Pancreas (tissue), 10 donors: ENCODE measurements around the gene ITPRID2. TPM values are rescaled to one million over a fixed set of nuclear protein-coding genes. Genes with fewer than 3 reads are reported as not detected.

Experiments
- ATAC-seq, 4 donors: fragments of 200-7000 bp; cut with Tn5 transposase; one replicate each; pipeline versions ENCODE4 v1.8.0 to v1.9.1; 2020; ENCODE audit warnings: mild to moderate bottlenecking in 4 of 4, moderate library complexity in 4 of 4
- DNase-seq, 6 donors: peaks; one replicate each; pipeline ENCODE4 v3.0.0-alpha.2; 2020
- FAIRE-seq: peaks from 2 replicates; lab custom pipeline; 2012; peaks lifted over from hg19 to GRCh38; lab: Jason Lieb, UNC
- H3K27ac ChIP-seq, 4 donors: fragments of 200-600 bp; sonication (generic); 1 replicate in 3 of 4; 2 replicates in 1 of 4; pipeline versions ENCODE4 v1.5.0 to v1.8.0; 2020
- H3K27me3 ChIP-seq, 4 donors: fragments of 200-600 bp; one replicate each; pipeline ENCODE4 v1.8.0; 2021
- H3K36me3 ChIP-seq, 3 donors: fragments of 200-600 bp; sonication (generic) in 1 of 3; one replicate each; pipeline versions ENCODE4 v1.5.0 to v1.8.0; 2020 to 2021
- H3K4me1 ChIP-seq, 3 donors: fragments of 200-600 bp; one replicate each; pipeline ENCODE4 v1.8.0; 2021
- H3K4me3 ChIP-seq, 4 donors: fragments of 200-600 bp; sonication (generic) in 2 of 4; one replicate each; pipeline versions ENCODE4 v1.5.0 to v1.8.0; 2020 to 2021
- H3K9me3 ChIP-seq, 4 donors: fragments of 200-600 bp; one replicate each; pipeline ENCODE4 v1.8.0; 2021
- CTCF ChIP-seq, 4 donors: fragments of 200-600 bp; sonication (generic) in 3 of 4; IDR thresholded peaks; one replicate each; pipeline versions ENCODE4 v1.5.0 to v1.8.0; 2021; ENCODE audit warnings: antibody characterized with exemption in 4 of 4
- WGBS, 2 donors: extraction: QIAGEN DNeasy Blood & Tissue Kit; methylation state at CpG; one replicate each; pipeline ENCODE4 v1.1.7; 2013; 5-methylcytosine and 5-hydroxymethylcytosine counted together
- intact Hi-C, 3 donors: fragments of 100-400 bp; cut with DNase I; formaldehyde crosslinking; loops; one replicate each; pipeline versions ENCODE4 v1.11.1 to v1.14.2; 2022
- polyA plus RNA-seq, 2 donors: library from polyadenylated mRNA; stranded (reverse); fragments of 200-250 nt; gene quantifications; one replicate each; pipeline ENCODE4 v1.2.3, GENCODE V29; 2013
- total RNA-seq, 6 donors: library from RNA; stranded (reverse); fragmentation: NEBNext Ultra II Directional in 4 of 6; extraction: Animal tissue kit (Norgen Biotek cat#: 25700) in 4 of 6; gene quantifications; one replicate each; pipeline versions ENCODE4 v1.2.1 to v1.2.4, GENCODE V29; 2021 to 2023
- donor health status: healthy with polysubstance abuse.
- donor health status: DM: no; HTN: no; CAD: no; lungs with moderate emphysema.
- donor health status: DM: no; HTN: no; CAD: no.
- donor health status: control.
- donor health status: control.
- donor health status: Bipolar disorder and iron deficiency.
- donor health status: DM: yes; HTN: yes; CAD: no.
- donor health status: DM: no; HTN: no; CAD: no.
- donor health status: DM: no; HTN: no; CAD: no.
- donor health status: DM: yes; HTN: yes; CAD: no.

The ITPRID2 gene
- 100 to 1,000 TPM; 304 to 497 (median 336) TPM for total RNA-seq
- polyA plus RNA-seq = 10 to 100 TPM; 85.6 to 99.0 TPM

GRCh38 chr2:181891258-181891965 lies at the start of gene ITPRID2:
TSS of gene ITPRID2 (plus strand) at chr2:181891730. CDS start at chr2:181892067, 337 bp downstream.
- Histone ChIP-seq H3K27me3 (no peaks in the 10 kb centered on the region), H3K4me3 (peak within 1 kb of the TSS; percentile 70 to 80 (median 78)), H3K9me3 (no peaks in the 10 kb centered on the region), H3K36me3 (no peaks in the 10 kb centered on the region), H3K4me1 (peaks cover 16 to 19% (median 18%) of the 10 kb centered on the region in 3 donors), H3K27ac (peak within 1 kb of the TSS; percentile 94 to 100 (median 98))
- no peak for TF ChIP-seq CTCF (IDR thresholded peaks at IDR 0.05)
- DNase-seq = peak; percentile 88 to 94 (median 91)
- FAIRE-seq = no peak
- ATAC-seq = peak; percentile 72 to 90 (median 88)
- WGBS, 2 donors = 0 to 1% methylated on average over 23 to 58 of the region's 58 CpGs
- intact Hi-C loops = loop anchor here in 1 of 3 donors (10.0 kb wide), 1 partner anchor 47 kb away; no protein-coding TSS in a partner anchor

GRCh38 chr2:181844551-181845290 lies 46.8 kb upstream of the ITPRID2 start:
- H3K4me1 ChIP-seq = peaks cover 21 to 50% (median 45%) of the 10 kb centered on the region in 3 donors
- WGBS, 2 donors = 50 to 51% methylated on average over 1 of the region's 1 CpG
- DNase-seq (no peak), FAIRE-seq (no peak), ATAC-seq (no peak)
- TF ChIP-seq CTCF (IDR thresholded peaks at IDR 0.05) = no peak
- H3K27ac ChIP-seq = peak overlapping the region in 2 of 4 donors; percentile 90 to 91
- no peaks in the 10 kb centered on the region for H3K9me3 ChIP-seq
- no peak overlapping the region for H3K4me3 ChIP-seq
- no peaks in the 10 kb centered on the region for H3K36me3 ChIP-seq
- no peaks in the 10 kb centered on the region for H3K27me3 ChIP-seq
- intact Hi-C loops = loop anchor here in 1 of 3 donors (10.0 kb wide), 1 partner anchor 50 kb away; the partner anchor contains the start of gene ITPRID2

GRCh38 chr2:181846399-181847197 lies 44.9 kb upstream of the ITPRID2 start:
- H3K27me3 ChIP-seq = no peaks in the 10 kb centered on the region
- ATAC-seq = peak in 1 of 4 donors; percentile 40
- WGBS, 2 donors = 46 to 48% methylated on average over 4 of the region's 4 CpGs
- peaks cover 30 to 60% (median 54%) of the 10 kb centered on the region in 3 donors for H3K4me1 ChIP-seq
- no peaks in the 10 kb centered on the region for H3K36me3 ChIP-seq
- H3K4me3 ChIP-seq = no peak overlapping the region
- no peak for TF ChIP-seq CTCF (IDR thresholded peaks at IDR 0.05)
- peak overlapping the region in 2 of 4 donors; percentile 44 to 65 for H3K27ac ChIP-seq
- no peak for FAIRE-seq
- intact Hi-C loops = loop anchor here in 1 of 3 donors (10.0 kb wide), 1 partner anchor 48 kb away; the partner anchor contains the start of gene ITPRID2
- no peak for DNase-seq
- no peaks in the 10 kb centered on the region for H3K9me3 ChIP-seq

- intact Hi-C loops = loop anchor here in 1 of 3 donors (10.0 kb wide), 1 partner anchor 48 kb away; the partner anchor contains the start of gene ITPRID2
- H3K27ac ChIP-seq = peak overlapping the region in 2 of 4 donors; percentile 44 to 65
- H3K4me3 ChIP-seq = no peak overlapping the region
- H3K4me1 ChIP-seq = peaks cover 33 to 60% (median 57%) of the 10 kb centered on the region in 3 donors
- no peak for DNase-seq
- TF ChIP-seq CTCF (IDR thresholded peaks at IDR 0.05) = no peak
- no peak for FAIRE-seq
- H3K36me3 ChIP-seq = no peaks in the 10 kb centered on the region
- no peaks in the 10 kb centered on the region for H3K9me3 ChIP-seq
- ATAC-seq = no peak
- no peaks in the 10 kb centered on the region for H3K27me3 ChIP-seq
Measured at GRCh38 chr2:181847198-181847556, 44.4 kb upstream of the ITPRID2 start.
